ENCODE measurements around the gene B3GAT1.

B3GAT1 gene

GRCh38 chr11:134383576-134384221 is 28.3 kb downstream of the B3GAT1 start:
- no peak for TF ChIP-seq CTCF (IDR thresholded peaks at IDR 0.05)

- no peak for TF ChIP-seq CTCF (IDR thresholded peaks at IDR 0.05)
Measured at GRCh38 chr11:134382830-134383229, 29.2 kb downstream of the B3GAT1 start.

- no peak for TF ChIP-seq CTCF (IDR thresholded peaks at IDR 0.05)
Measured at GRCh38 chr11:134382257-134382656, 29.8 kb downstream of the B3GAT1 start.

DNA sequence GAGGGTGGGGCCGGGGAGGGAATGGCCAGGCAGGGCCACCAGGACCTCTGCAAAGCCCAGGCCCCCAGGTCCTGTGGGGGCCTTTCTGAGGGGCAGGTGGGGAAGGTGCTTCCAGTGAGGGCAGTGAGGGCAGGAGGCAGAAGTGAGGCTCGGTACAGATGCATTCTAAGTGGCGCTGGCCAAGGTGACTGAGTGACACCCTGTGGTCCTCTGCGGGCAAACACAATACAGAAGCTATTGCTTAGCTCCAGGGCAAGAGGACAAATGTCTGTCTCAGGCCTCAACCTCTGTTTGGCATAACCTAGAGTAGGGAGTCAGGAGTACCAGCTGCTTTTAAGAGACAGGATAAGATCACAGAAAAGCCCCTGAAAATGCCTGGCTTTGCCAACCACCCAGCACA is 31.3 kb downstream of the B3GAT1 start:
- no peak for TF ChIP-seq CTCF (IDR thresholded peaks at IDR 0.05)

- no peak for TF ChIP-seq CTCF (IDR thresholded peaks at IDR 0.05)
Measured at GRCh38 chr11:134380229-134380628, 31.8 kb downstream of the B3GAT1 start.

DNA sequence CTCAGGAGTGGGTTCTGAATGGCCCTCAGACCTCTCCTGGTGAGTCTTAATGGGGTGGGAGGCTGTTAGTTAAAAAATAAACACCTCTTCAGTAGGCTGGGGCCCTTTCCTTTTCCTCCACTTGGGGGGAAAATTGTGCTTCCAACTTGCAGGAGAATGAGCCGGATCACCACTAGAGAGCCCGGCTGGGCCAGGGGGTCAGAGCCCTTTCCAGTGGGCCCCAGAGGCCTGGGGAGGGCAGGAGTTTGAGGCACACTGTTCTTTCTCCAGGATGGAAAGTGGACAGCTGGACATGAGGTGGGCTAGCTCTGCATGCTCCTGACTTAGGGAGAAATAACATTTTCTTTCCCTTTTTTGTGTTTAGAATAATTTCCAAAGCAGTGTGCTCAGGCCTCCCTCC is 32.8 kb downstream of the B3GAT1 start:
- TF ChIP-seq CTCF (IDR thresholded peaks at IDR 0.05): no peak

DNA sequence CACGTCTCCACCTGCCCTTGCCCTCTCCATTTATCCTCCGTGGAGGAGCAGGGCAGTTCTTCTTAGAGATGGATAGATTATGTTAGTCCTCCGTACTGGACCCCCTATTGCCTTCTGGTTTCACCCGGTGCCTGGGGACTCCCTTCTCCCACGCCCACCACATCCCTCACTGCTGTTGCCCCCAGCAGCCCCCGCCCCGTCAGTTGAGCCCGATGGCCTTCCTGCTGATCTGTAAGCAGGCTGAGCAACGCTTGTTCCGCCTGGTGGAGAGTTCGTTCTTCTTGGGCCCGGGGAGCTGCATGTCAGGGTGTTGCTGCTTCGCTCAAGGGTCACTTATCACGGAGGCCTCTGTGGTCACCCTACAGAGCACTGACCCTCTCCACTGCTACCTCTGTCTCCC is 34.2 kb downstream of the B3GAT1 start:
- no peak for TF ChIP-seq CTCF (IDR thresholded peaks at IDR 0.05)
